Fibroblast of lung (primary cell): Measurements from ENCODE around the gene KRTAP4-7.
"Not testable (repeated sequence)": the region's sequence is repeated elsewhere in the genome, so short reads cannot be mapped to it uniquely, and the experiment has no call there.

ENCODE experiments used
- EZH2 ChIP-seq: IDR thresholded peaks from 2 replicates; pipeline ENCODE4 v1.5.1; 2012; ENCODE audit warnings: low read length, control low read depth, mild to moderate bottlenecking; ENCODE audit errors: missing control alignments
- TF ChIP-seq, protein P1 (sequence below), 2 donors: IDR thresholded peaks in 1 of 2; conservative IDR thresholded peaks in 1 of 2; 1 replicate in 1 of 2; 2 replicates in 1 of 2; pipeline ENCODE4 v1.5.1; 2011 to 2012; ENCODE audit warnings: low read length in 2 of 2, control low read depth in 1 of 2, inconsistent platforms in 1 of 2, low read depth in 1 of 2, mild to moderate bottlenecking in 1 of 2

- not testable (repeated sequence) for TF ChIP-seq EZH2
- TF ChIP-seq, protein P1, sequence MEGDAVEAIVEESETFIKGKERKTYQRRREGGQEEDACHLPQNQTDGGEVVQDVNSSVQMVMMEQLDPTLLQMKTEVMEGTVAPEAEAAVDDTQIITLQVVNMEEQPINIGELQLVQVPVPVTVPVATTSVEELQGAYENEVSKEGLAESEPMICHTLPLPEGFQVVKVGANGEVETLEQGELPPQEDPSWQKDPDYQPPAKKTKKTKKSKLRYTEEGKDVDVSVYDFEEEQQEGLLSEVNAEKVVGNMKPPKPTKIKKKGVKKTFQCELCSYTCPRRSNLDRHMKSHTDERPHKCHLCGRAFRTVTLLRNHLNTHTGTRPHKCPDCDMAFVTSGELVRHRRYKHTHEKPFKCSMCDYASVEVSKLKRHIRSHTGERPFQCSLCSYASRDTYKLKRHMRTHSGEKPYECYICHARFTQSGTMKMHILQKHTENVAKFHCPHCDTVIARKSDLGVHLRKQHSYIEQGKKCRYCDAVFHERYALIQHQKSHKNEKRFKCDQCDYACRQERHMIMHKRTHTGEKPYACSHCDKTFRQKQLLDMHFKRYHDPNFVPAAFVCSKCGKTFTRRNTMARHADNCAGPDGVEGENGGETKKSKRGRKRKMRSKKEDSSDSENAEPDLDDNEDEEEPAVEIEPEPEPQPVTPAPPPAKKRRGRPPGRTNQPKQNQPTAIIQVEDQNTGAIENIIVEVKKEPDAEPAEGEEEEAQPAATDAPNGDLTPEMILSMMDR (conservative IDR thresholded peaks at IDR 0.05 in 1 of 2, IDR thresholded peaks at IDR 0.05 in 1 of 2; ENCODE audit: low read depth in 1 of 2, low read length in 2 of 2), result not testable (repeated sequence)
These were observed 21.4 kb downstream of the KRTAP4-7 start, which contains the start of gene KRTAP4-9 for GRCh38 chr17:41105347-41105746.
